Fibroblast of the aortic adventitia (primary cell): ENCODE measurements around the gene SERPINE1. TPM values are rescaled to one million over a fixed set of nuclear protein-coding genes. Genes with fewer than 3 reads are reported as not detected.
A peak's percentile ranks its signal among the peaks of the same experiment; 100 is the strongest.

Experiments used
- DNase-seq: peaks from one replicate; pipeline ENCODE4 v3.0.0-alpha.2; 2010; ENCODE audit warnings: low read depth
- H3K4me3 ChIP-seq: 2 replicates; pipeline ENCODE4 v1.5.1; 2011; ENCODE audit warnings: low read depth, mild to moderate bottlenecking, control low read depth, low read length, moderate library complexity
- total RNA-seq: library from RNA; depleted of rRNA; stranded (reverse); fragments of >200 nt; gene quantifications from 2 replicates; pipeline ENCODE4 v1.2.3, GENCODE V29; 2012; ENCODE audit warnings: low replicate concordance
- TF ChIP-seq, protein P1 (sequence below): IDR thresholded peaks from 2 replicates; pipeline ENCODE4 v1.5.1; 2011; ENCODE audit warnings: mild to moderate bottlenecking, low read length, control low read depth, inconsistent platforms; ENCODE audit not compliant: insufficient read depth

Gene SERPINE1
- total RNA-seq, 1 donor: 341 TPM

DNA sequence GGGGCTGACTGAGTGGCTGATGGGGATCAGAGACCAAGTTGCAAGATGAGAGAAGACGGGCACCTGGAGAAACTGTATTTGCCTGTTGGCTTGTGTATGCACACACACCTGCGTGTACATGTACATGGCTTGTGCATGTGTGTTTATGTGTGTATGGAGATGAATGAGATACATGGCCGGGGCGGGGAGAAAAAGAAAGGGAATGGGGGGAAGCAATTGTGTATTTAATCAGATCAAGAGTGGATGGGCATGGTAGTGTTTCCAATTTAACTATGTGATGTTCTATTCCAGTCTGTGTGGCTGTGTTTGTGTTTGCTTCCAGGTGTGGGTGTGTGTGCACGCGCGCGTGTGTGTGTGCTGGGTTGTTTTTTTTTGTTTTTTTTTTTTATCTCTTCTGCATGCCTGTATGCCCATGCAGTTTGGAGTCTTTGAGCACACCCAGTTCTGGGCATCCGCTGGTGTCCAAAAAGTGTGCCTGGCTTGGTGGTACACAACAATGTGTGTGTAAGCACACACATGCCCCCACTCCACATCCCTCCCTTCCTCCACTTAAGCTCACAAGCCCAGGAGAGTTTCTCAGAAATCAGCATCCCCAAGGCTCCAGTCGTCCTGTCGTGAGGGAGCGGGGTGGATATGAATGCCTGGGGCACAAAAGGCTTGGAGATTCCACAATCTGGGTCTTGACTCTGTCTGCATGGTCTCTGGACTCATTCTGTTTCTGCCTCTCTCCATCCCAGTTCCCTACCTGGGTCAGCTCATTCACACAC, 40.9 kb downstream of the SERPINE1 start:
- DNase-seq: no peak
- TF ChIP-seq, protein P1, sequence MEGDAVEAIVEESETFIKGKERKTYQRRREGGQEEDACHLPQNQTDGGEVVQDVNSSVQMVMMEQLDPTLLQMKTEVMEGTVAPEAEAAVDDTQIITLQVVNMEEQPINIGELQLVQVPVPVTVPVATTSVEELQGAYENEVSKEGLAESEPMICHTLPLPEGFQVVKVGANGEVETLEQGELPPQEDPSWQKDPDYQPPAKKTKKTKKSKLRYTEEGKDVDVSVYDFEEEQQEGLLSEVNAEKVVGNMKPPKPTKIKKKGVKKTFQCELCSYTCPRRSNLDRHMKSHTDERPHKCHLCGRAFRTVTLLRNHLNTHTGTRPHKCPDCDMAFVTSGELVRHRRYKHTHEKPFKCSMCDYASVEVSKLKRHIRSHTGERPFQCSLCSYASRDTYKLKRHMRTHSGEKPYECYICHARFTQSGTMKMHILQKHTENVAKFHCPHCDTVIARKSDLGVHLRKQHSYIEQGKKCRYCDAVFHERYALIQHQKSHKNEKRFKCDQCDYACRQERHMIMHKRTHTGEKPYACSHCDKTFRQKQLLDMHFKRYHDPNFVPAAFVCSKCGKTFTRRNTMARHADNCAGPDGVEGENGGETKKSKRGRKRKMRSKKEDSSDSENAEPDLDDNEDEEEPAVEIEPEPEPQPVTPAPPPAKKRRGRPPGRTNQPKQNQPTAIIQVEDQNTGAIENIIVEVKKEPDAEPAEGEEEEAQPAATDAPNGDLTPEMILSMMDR: no peak
- H3K4me3 ChIP-seq: no peak overlapping the region

DNA sequence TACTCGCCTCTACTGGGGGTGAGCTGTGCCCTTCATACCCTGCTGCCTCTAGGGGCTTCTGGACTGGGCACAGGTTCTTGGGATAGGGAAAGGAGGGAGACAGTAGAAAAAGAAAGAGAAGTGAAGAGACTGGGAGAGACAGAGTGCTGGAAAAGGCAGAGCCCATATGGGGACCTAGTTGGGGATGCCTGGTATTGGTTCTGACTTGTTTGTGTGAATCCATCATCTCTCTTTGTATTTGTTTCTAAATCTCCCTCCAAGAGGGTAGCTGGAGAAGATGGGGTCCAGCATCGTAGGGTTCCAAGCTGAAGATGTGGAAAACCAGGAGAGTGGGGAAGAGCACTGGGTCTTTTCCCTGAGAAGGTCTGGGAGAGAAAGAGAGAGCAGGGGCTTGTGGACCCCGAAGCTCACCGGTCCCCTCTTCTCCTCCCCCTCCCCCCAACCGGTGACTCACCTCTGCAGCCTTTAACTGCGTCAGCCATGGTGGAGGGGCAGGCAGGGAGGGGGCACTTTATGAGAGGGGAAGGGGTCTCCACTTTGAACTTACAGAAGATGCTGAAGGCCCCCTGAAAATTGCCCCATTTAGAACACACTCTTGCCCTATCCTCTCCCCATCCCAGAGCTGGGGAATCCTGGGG, 41.6 kb downstream of the SERPINE1 start:
- TF ChIP-seq, protein P1: no peak
- H3K4me3 ChIP-seq: no peak overlapping the region
- no peak for DNase-seq

DNA sequence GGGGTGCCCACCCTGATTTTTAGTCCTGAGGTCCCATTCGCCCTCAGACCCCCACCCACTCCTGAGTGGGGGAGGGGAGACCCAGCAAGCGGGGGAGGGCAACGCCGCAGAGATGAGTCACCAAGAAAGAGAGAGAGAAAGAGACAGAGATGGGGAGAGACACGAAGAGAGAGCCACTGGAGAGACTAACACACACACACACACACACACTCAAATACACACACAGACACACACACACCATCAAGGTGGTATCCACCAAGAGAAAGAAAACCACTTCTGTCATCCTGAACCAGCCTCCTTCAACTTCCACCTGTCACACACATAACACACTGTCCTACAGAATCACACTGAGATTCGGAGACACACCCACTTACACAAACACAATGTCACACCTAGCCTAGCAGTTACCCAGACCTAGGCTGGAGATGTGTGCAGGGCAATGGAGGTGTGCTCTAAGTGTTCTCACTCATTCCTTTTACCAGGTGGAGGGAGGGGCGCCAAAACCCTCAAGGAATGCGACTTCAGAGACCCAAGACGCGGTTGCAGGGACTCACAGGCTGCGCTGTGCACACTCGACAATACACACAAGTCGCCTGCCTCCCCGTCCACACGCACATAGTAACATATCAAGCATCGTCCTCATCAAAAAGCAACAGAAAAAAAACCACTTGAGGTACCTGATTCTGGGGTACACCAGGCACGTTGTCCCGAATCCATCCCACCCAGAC, 42.4 kb downstream of the SERPINE1 start:
- no peak for DNase-seq
- TF ChIP-seq, protein P1: no peak
- H3K4me3 ChIP-seq: no peak overlapping the region

DNA sequence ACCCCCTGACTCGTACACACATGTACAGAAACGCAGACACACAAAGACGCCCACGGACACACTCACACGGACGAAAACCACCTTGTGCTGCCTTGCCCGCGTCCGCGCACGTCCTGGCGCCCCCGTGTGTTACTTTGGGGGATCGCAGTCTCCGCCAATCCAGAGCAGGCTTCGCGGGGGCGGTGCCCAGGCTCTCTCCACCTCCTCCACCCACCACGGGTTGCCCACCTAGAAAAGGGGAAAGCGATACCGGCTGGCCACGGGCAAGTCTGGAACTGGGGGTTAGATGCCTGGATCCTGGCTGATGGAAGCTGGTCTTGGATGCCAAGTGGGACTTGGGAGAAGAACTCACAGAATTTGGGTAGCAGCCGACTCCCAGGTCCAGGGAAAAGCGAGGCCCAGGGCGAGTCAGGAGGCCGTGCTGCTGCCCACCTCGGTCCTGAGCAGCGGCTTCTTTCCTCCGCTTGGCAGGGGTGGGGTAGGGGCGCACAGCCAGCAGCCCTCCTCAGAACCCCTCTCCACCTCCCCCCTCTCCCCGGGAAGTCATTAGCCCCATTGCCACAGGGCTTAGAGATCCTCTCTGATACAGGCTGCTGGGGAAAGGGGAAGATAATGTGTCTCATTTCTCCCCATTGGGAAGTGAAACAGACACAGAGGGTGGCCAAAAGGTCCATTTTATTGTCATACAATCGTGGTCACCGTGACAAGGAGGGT, 43.1 kb downstream of the SERPINE1 start:
- DNase-seq: peak; percentile 61
- TF ChIP-seq, protein P1: peak; percentile 96
- no peak overlapping the region for H3K4me3 ChIP-seq

DNA sequence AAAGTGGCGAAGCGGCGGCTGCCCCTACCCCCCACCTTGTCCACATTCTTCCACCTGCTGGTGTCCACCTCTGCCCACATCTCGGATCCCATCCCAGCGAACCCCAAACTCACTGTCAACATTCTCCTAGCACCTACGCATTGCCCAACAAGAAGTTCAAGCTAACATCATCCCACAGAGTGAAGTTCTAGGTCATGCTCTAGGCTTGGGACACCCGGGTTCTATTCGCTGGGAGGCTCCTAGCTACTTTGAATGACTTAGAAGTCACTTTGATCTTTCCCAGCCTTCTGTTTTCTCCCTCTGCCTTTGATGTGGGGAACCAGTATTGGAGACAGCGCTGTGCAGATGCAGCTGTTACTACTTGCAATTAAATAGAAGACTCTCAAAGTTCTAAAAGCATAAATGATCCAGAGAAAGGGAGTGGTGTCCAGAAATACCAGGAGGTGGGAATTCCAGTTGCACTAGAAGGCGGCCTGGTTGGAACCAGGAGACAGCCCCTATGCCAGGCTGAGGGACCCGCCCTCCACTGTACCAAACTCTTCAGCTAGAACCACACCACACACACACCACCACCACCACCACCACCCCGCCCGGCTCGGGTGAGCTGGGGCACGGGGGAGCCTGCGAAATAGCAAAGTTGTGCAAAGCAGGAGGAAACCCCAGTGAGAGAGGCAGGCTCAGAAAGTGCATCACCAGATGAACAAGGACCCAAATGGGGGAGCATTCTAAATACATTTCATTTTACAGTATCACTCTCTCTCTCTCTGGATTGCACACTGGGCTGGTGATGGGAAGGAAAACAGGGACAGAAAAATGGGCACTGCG, 43.9 kb downstream of the SERPINE1 start:
- H3K4me3 ChIP-seq: no peak overlapping the region
- TF ChIP-seq, protein P1: no peak
- DNase-seq: no peak

DNA sequence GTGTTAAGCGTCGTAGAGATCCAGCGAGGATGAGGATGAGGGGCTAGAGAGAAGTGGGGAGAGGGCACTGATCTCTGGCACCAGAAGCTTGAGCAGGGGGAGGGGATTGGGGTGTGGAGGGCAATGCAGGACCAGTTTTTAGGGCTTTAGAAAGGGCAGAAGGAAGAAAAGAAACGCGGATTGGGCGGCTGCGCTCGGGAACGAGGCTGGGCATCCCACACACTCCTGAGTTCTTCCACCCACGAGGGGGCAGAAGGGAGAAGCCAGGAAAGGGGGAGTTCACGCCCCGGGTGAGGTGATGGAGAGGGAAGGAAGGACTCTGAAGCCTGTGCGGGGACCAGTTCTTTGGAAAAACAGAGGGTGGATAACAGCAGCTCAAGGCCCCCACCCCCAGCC, 44.5 kb downstream of the SERPINE1 start:
- TF ChIP-seq, protein P1: peak; percentile 43
- no peak overlapping the region for H3K4me3 ChIP-seq
- no peak for DNase-seq
